Measurements from ENCODE around the gene MAL. TPM values are rescaled to one million over a fixed set of nuclear protein-coding genes. Genes with fewer than 3 reads are reported as not detected.

MAL gene
- total and polyA plus RNA-seq, 2 of the 13 experiments (the other 11 are each of a cell fraction or from before 2014, with no cell fraction given), result not detected

- no peaks in the 10 kb centered on the region; the same call in 1 of the 2 replicates for H4K20me1 ChIP-seq (ENCODE audit: insufficient read depth, low read length)
- WGBS (ENCODE audit: low lambda C conversion rate), result 40% methylated on average over 3 of the region's 4 CpGs
- no peak overlapping the region for H3K27ac ChIP-seq (ENCODE audit: extremely low read length, insufficient read depth, low read length)
- TF ChIP-seq BRCA1 (CRISPR knock-in tag; IDR thresholded peaks at IDR 0.05), result no peak
- CTCF ChIA-PET (ENCODE audit: low intra/inter-chr PET ratio, low total read pairs), result no interaction called here
- FAIRE-seq, result no peak
- H3K4me2 ChIP-seq (ENCODE audit: low read depth, low read length), result no peak overlapping the region
- no peaks in the 10 kb centered on the region for H3K79me2 ChIP-seq (ENCODE audit: insufficient read depth, low read length)
- intact Hi-C loops (cut with micrococcal nuclease; ENCODE audit: unreplicated experiment), result no loop called here
- no peak overlapping the region for H2AFZ ChIP-seq (ENCODE audit: low read length)
- H3K36me3 ChIP-seq (replicated peaks in 1 of 2; ENCODE audit: control insufficient read depth in 1 of 2, insufficient read depth in 2 of 2, low read length in 2 of 2), result no peaks in the 10 kb centered on the region
- H3K4me3 ChIP-seq (replicated peaks in 1 of 3; ENCODE audit: insufficient read depth in 1 of 3, low read depth in 2 of 3, low read length in 3 of 3), result no peak overlapping the region
- ATAC-seq, result no peak
- H3K9me3 ChIP-seq (ENCODE audit: low read length), result peaks cover 13% of the 10 kb centered on the region; the same call in 1 of the 2 replicates
- H3K9ac ChIP-seq (ENCODE audit: insufficient read depth, low read depth, low read length), result no peak overlapping the region
- in situ Hi-C loops (cut with HindIII; ENCODE audit: extremely low pct_ligation_motif_present, low pct_unique_long_range_greater_than_20kb), result no loop called here
- no TSS peak for BruUV-seq (replicated peaks)
- peaks cover 11 to 68% of the 10 kb centered on the region in 2 experiments for H3K27me3 ChIP-seq (ENCODE audit: control insufficient read depth in 1 of 2, insufficient read depth in 2 of 2, low read length in 2 of 2)
- no peak for DNase-seq (ENCODE audit: low spot score)
- H3K4me1 ChIP-seq (ENCODE audit: insufficient read depth, low read length), result no peaks in the 10 kb centered on the region
- POLR2A ChIA-PET, result interaction anchor here (0.8 kb wide), 1 partner anchor 46 kb away, joined by 3 read pairs; no protein-coding TSS in a partner anchor
Observed at GRCh38 chr2:95034221-95034620, 8.7 kb downstream of the MAL start.

- ChIA-PET CTCF (ENCODE audit: low intra/inter-chr PET ratio, low total read pairs) (no interaction called here), POLR2A (no interaction called here)
- no peak overlapping the region for H3K4me2 ChIP-seq (ENCODE audit: low read depth, low read length)
- FAIRE-seq (no peak), DNase-seq (ENCODE audit: low spot score) (no peak), ATAC-seq (no peak)
- no peaks in the 10 kb centered on the region for H3K36me3 ChIP-seq (replicated peaks in 1 of 2; ENCODE audit: control insufficient read depth in 1 of 2, insufficient read depth in 2 of 2, low read length in 2 of 2)
- no peaks in the 10 kb centered on the region; the same call in 1 of the 2 replicates for H4K20me1 ChIP-seq (ENCODE audit: insufficient read depth, low read length)
- peaks cover 9 to 64% of the 10 kb centered on the region in 2 experiments for H3K27me3 ChIP-seq (ENCODE audit: control insufficient read depth in 1 of 2, insufficient read depth in 2 of 2, low read length in 2 of 2)
- in situ Hi-C loops (cut with HindIII; ENCODE audit: extremely low pct_ligation_motif_present, low pct_unique_long_range_greater_than_20kb) (no loop called here), intact Hi-C loops (cut with micrococcal nuclease; ENCODE audit: unreplicated experiment) (no loop called here)
- H3K4me1 ChIP-seq (ENCODE audit: insufficient read depth, low read length), result no peaks in the 10 kb centered on the region
- H3K4me3 ChIP-seq (replicated peaks in 1 of 3; ENCODE audit: insufficient read depth in 1 of 3, low read depth in 2 of 3, low read length in 3 of 3), result no peak overlapping the region
- WGBS (ENCODE audit: low lambda C conversion rate), result 17% methylated on average over 7 of the region's 7 CpGs
- no peak overlapping the region for H3K9ac ChIP-seq (ENCODE audit: insufficient read depth, low read depth, low read length)
- H2AFZ ChIP-seq (ENCODE audit: low read length), result no peak overlapping the region
- no peaks in the 10 kb centered on the region for H3K79me2 ChIP-seq (ENCODE audit: insufficient read depth, low read length)
- BruUV-seq (replicated peaks), result no TSS peak
- H3K27ac ChIP-seq (ENCODE audit: extremely low read length, insufficient read depth, low read length), result no peak overlapping the region
- H3K9me3 ChIP-seq (ENCODE audit: low read length), result peaks cover 13% of the 10 kb centered on the region; the same call in 1 of the 2 replicates
- no peak for TF ChIP-seq PRMT3 (CRISPR knock-in tag; IDR thresholded peaks at IDR 0.05; ENCODE audit: borderline replicate concordance, low read depth)
- TF ChIP-seq ZNF616 (CRISPR knock-in tag; IDR thresholded peaks at IDR 0.05; ENCODE audit: low read depth), result no peak
- no peak for TF ChIP-seq ZNF180 (CRISPR knock-in tag; IDR thresholded peaks at IDR 0.05; ENCODE audit: borderline replicate concordance, low read depth)
- TF ChIP-seq ZNF879 (CRISPR knock-in tag; IDR thresholded peaks at IDR 0.05), result no peak
- no peak for TF ChIP-seq CAMTA2 (CRISPR knock-in tag; IDR thresholded peaks at IDR 0.05; ENCODE audit: borderline replicate concordance)
- no peak for TF ChIP-seq BCLAF1 (IDR thresholded peaks at IDR 0.05)
- no peak for TF ChIP-seq ZNF354B (CRISPR knock-in tag; IDR thresholded peaks at IDR 0.05)
- no peak for TF ChIP-seq ZNF678 (CRISPR knock-in tag; IDR thresholded peaks at IDR 0.05)
- TF ChIP-seq KDM2A (CRISPR knock-in tag; IDR thresholded peaks at IDR 0.05; ENCODE audit: borderline replicate concordance, low read depth), result no peak
- no peak for TF ChIP-seq MLXIP (CRISPR knock-in tag; IDR thresholded peaks at IDR 0.05; ENCODE audit: borderline replicate concordance)
Observed at GRCh38 chr2:95034818-95035217, 9.3 kb downstream of the MAL start.

Measured in HepG2 (cell line).